Epithelial cell of proximal tubule (primary cell): Measurements from ENCODE around the gene MTX2. TPM values are rescaled to one million over a fixed set of nuclear protein-coding genes. Genes with fewer than 3 reads are reported as not detected.
"Not testable (repeated sequence)": the region's sequence is repeated elsewhere in the genome, so short reads cannot be mapped to it uniquely, and the experiment has no call there.

ENCODE experiments used
- DNase-seq: peaks from one replicate; pipeline ENCODE4 v3.0.0-alpha.2; 2011; ENCODE audit warnings: low read depth
- H3K4me3 ChIP-seq: 2 replicates; pipeline ENCODE4 v1.5.1; 2011; ENCODE audit warnings: low read depth, mild to moderate bottlenecking, low read length
- CTCF ChIP-seq: conservative IDR thresholded peaks from 2 replicates; pipeline ENCODE4 v1.5.1; 2012; ENCODE audit warnings: low read depth, mild to moderate bottlenecking, low read length
- total RNA-seq: library from RNA; depleted of rRNA; stranded (reverse); fragments of >200 nt; gene quantifications from 2 replicates; pipeline ENCODE4 v1.2.3, GENCODE V29; 2015

MTX2 gene
- total RNA-seq, 1 donor from 2014 or later: 61.1 TPM

GRCh38 chr2:176297737-176298136, 28.5 kb downstream of the MTX2 start:
- DNase-seq: no peak
- no peak for TF ChIP-seq CTCF
- no peak overlapping the region for H3K4me3 ChIP-seq

- H3K4me3 ChIP-seq, DNase-seq: not testable (repeated sequence)
These were observed 36.8 kb downstream of the MTX2 start for GRCh38 chr2:176306020-176306419.

GRCh38 chr2:176317199-176317598, 48.0 kb downstream of the MTX2 start:
- no peak for DNase-seq
- H3K4me3 ChIP-seq: no peak overlapping the region
- TF ChIP-seq CTCF: no peak

GRCh38 chr2:176317623-176318065, 48.4 kb downstream of the MTX2 start:
- H3K4me3 ChIP-seq: no peak overlapping the region
- DNase-seq: no peak
- TF ChIP-seq CTCF: no peak

DNA sequence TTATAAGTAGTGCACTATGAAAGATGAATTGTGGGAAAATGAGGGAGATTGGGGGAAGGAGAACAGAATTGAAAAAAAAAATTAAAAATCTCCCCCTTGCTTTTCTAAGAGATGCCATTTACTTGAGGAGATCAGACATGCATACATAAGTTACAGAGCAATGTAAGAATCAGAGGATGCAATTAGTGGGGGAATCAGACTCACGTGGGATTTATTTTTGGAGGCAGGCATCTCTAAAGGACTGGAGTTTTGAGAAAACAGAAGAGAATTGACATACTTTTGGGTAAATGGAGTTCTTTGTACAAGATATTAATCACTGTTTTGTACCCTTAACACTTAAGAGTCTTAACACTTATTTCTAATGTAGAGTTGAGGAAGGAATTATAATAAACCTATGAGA, 52.7 kb downstream of the MTX2 start:
- TF ChIP-seq CTCF: no peak
- DNase-seq: no peak
- no peak overlapping the region for H3K4me3 ChIP-seq

GRCh38 chr2:176324862-176325261, 55.6 kb downstream of the MTX2 start:
- TF ChIP-seq CTCF: no peak
- peak; percentile 65 for DNase-seq
- no peak overlapping the region for H3K4me3 ChIP-seq

GRCh38 chr2:176325732-176326131, 56.5 kb downstream of the MTX2 start:
- DNase-seq: no peak
- H3K4me3 ChIP-seq: no peak overlapping the region
- TF ChIP-seq CTCF: no peak

GRCh38 chr2:176328149-176328548, 58.9 kb downstream of the MTX2 start:
- no peak overlapping the region for H3K4me3 ChIP-seq
- no peak for DNase-seq
- TF ChIP-seq CTCF: no peak
